A673 (cell line): ENCODE measurements around the gene MEIKIN. TPM values are rescaled to one million over a fixed set of nuclear protein-coding genes. Genes with fewer than 3 reads are reported as not detected.

Source experiments
- BruUV-seq: library from RNA; stranded (reverse); fragments of 400-500 nt; replicated peaks from 2 replicates; lab custom pipeline; 2021; lab: Mats Ljungman, UMichigan
- CTCF ChIA-PET: fragments of 300-600 bp; sonication (Branson Sonifier 250); formaldehyde crosslinking; loops from one replicate; lab custom pipeline; 2022; ENCODE audit warnings: antibody characterized with exemption; lab: Charles Lee
- POLR2A ChIA-PET: fragments of 300-600 bp; sonication (Branson Sonifier 250); formaldehyde crosslinking; loops from one replicate; lab custom pipeline; 2022; ENCODE audit warnings: antibody characterized with exemption; ENCODE audit not compliant: low non-redundant PET; lab: Charles Lee
- DNase-seq: peaks from one replicate; pipeline ENCODE4 v3.0.0-alpha.2; 2015; ENCODE audit warnings: low spot score
- H3K27ac ChIP-seq: fragments of 200-600 bp; sonication (generic); 2 replicates; pipeline ENCODE4 v1.5.1; 2016; ENCODE audit warnings: mixed run types, low read depth, mild to moderate bottlenecking, mixed read lengths, antibody characterized with exemption, low read length; ENCODE audit not compliant: poor library complexity, severe bottlenecking
- H3K27me3 ChIP-seq: fragments of 200-600 bp; sonication (generic); replicated peaks from 2 replicates; pipeline ENCODE4 v1.6.1; 2017; ENCODE audit warnings: mixed run types, low read depth, mild to moderate bottlenecking, mixed read lengths, antibody characterized with exemption, low read length; ENCODE audit not compliant: insufficient read depth, poor library complexity
- H3K36me3 ChIP-seq: fragments of 200-600 bp; sonication (generic); 2 replicates; pipeline ENCODE4 v1.6.1; 2016; ENCODE audit warnings: mixed run types, mild to moderate bottlenecking, mixed read lengths, antibody characterized with exemption, low read length; ENCODE audit not compliant: insufficient read depth, poor library complexity, severe bottlenecking
- H3K4me1 ChIP-seq: fragments of 200-600 bp; sonication (generic); 2 replicates; pipeline ENCODE4 v1.6.1; 2017; ENCODE audit warnings: mixed run types, mild to moderate bottlenecking, mixed read lengths, antibody characterized with exemption, low read length; ENCODE audit not compliant: insufficient read depth, poor library complexity, severe bottlenecking
- H3K4me3 ChIP-seq: fragments of 200-600 bp; sonication (generic); 2 replicates; pipeline ENCODE4 v1.5.1; 2016; ENCODE audit warnings: low read depth, mixed run types, mild to moderate bottlenecking, mixed read lengths, low read length; ENCODE audit not compliant: poor library complexity, severe bottlenecking
- H3K9me3 ChIP-seq: fragments of 200-600 bp; sonication (generic); 2 replicates; pipeline ENCODE4 v1.6.1; 2016; ENCODE audit warnings: mixed run types, low read depth, mild to moderate bottlenecking, mixed read lengths, antibody characterized with exemption, low read length; ENCODE audit not compliant: poor library complexity, severe bottlenecking
- CTCF ChIP-seq: fragments of 300-800, 200-600 bp; sonication (generic); conservative IDR thresholded peaks from 2 replicates; pipeline ENCODE4 v1.5.1; 2017; ENCODE audit warnings: low read depth, mild to moderate bottlenecking, antibody characterized with exemption, low read length, moderate library complexity, mixed read lengths
- EZH2 ChIP-seq: fragments of 200-600 bp; sonication (generic); IDR thresholded peaks from 2 replicates; pipeline ENCODE4 v1.6.1; 2017; ENCODE audit warnings: borderline replicate concordance, low read depth, mild to moderate bottlenecking, mixed read lengths, antibody characterized with exemption, low read length; ENCODE audit not compliant: poor library complexity, severe bottlenecking
- intact Hi-C: fragments of 100-400 bp; cut with micrococcal nuclease; formaldehyde crosslinking; loops from one replicate; pipeline ENCODE4 v1.10.0; 2022; ENCODE audit not compliant: unreplicated experiment
- total RNA-seq: library from RNA; stranded (reverse); gene quantifications from 2 replicates; pipeline ENCODE4 v1.2.3, GENCODE V29; 2021

The MEIKIN gene
- total RNA-seq, 1 experiment from 2014 or later: not detected

- no peaks in the 10 kb centered on the region for H3K4me1 ChIP-seq
- ChIA-PET POLR2A (no interaction called here), CTCF (no interaction called here)
- intact Hi-C loops: no loop called here
- no TSS peak for BruUV-seq
- no peaks in the 10 kb centered on the region for H3K36me3 ChIP-seq
- no peak overlapping the region for H3K27ac ChIP-seq
- TF ChIP-seq EZH2: no peak
- no peak for TF ChIP-seq CTCF
- DNase-seq: no peak
- no peaks in the 10 kb centered on the region for H3K9me3 ChIP-seq
- H3K27me3 ChIP-seq: no peaks in the 10 kb centered on the region
- H3K4me3 ChIP-seq: no peak overlapping the region
Observed at GRCh38 chr5:131867524-131867923, 77.9 kb downstream of the MEIKIN start.

- CTCF ChIA-PET: no interaction called here
- Histone ChIP-seq H3K4me3 (no peak overlapping the region), H3K4me1 (no peaks in the 10 kb centered on the region), H3K27me3 (no peaks in the 10 kb centered on the region), H3K9me3 (no peaks in the 10 kb centered on the region), H3K36me3 (no peaks in the 10 kb centered on the region), H3K27ac (no peak overlapping the region)
- DNase-seq: no peak
- BruUV-seq: no TSS peak
- TF ChIP-seq EZH2 (no peak), CTCF (no peak)
- intact Hi-C loops: no loop called here
- POLR2A ChIA-PET: no interaction called here
Observed at GRCh38 chr5:131863700-131864099, 81.8 kb downstream of the MEIKIN start.

- Histone ChIP-seq H3K27ac (no peak overlapping the region), H3K4me1 (no peaks in the 10 kb centered on the region)
- intact Hi-C loops: no loop called here
Observed at GRCh38 chr5:131857388-131857787, 88.1 kb downstream of the MEIKIN start.

More at GRCh38 chr5:131857388-131857787, 88.1 kb downstream of the MEIKIN start:
- DNase-seq: no peak
- ChIA-PET POLR2A (no interaction called here), CTCF (no interaction called here)
- Histone ChIP-seq H3K36me3 (no peaks in the 10 kb centered on the region), H3K27me3 (no peaks in the 10 kb centered on the region), H3K9me3 (no peaks in the 10 kb centered on the region), H3K4me3 (no peak overlapping the region)
- no TSS peak for BruUV-seq
- TF ChIP-seq EZH2 (no peak), CTCF (no peak)
